HepG2 (cell line): ENCODE results near the gene SH2D5. TPM values are rescaled to one million over a fixed set of nuclear protein-coding genes. Genes with fewer than 3 reads are reported as not detected.
A peak's percentile ranks its signal among the peaks of the same experiment; 100 is the strongest.

Experiments
- HDAC1 ChIP-seq: sonication (generic); formaldehyde crosslinking; IDR thresholded peaks from 2 replicates; pipeline ENCODE4 v1.5.1; 2020; ENCODE audit warnings: mild to moderate bottlenecking, missing genetic modification reagents
- ZNF383 ChIP-seq: sonication (generic); formaldehyde crosslinking; IDR thresholded peaks from 2 replicates; pipeline ENCODE4 v1.4.0; 2020; ENCODE audit warnings: missing genetic modification reagents, mild to moderate bottlenecking, borderline replicate concordance
- polyA plus RNA-seq, 8 experiments: library from polyadenylated mRNA; depleted of rRNA in 3 of 8; stranded (reverse) in 7 of 8; unstranded in 1 of 8; fragments of >200 nt; fragmentation: Illumina TruSeq in 4 of 8; extraction: Trizol in 4 of 8; gene quantifications; 2 replicates each; pipeline versions ENCODE4 v1.2.1 to v1.2.3, GENCODE V29; 2011 to 2016; ENCODE audit warnings: low read depth in 4 of 8, missing spikeins in 1 of 8, mixed read lengths in 1 of 8; ENCODE audit not compliant: insufficient read depth in 1 of 8
- total RNA-seq, 5 experiments: library from RNA; depleted of rRNA; stranded (reverse); fragments of >200 nt; fragmentation: Illumina TruSeq; extraction: Trizol; gene quantifications; 2 replicates each; pipeline ENCODE4 v1.2.3, GENCODE V29; 2016; ENCODE audit warnings: low read depth in 1 of 5
- TF ChIP-seq, protein P1 (sequence below): sonication (generic); formaldehyde crosslinking; IDR thresholded peaks from 2 replicates; pipeline ENCODE4 v1.4.0; 2020; ENCODE audit warnings: missing genetic modification reagents
- TF ChIP-seq, protein P2 (sequence below): sonication (generic); formaldehyde crosslinking; IDR thresholded peaks from 2 replicates; pipeline ENCODE4 v1.8.0; 2022; ENCODE audit warnings: missing genetic modification reagents, mild to moderate bottlenecking, moderate library complexity, borderline replicate concordance
- TF ChIP-seq, protein P3 (sequence below): sonication (generic); formaldehyde crosslinking; IDR thresholded peaks from 2 replicates; pipeline ENCODE4 v1.5.1; 2020; ENCODE audit warnings: mild to moderate bottlenecking, missing genetic modification reagents, borderline replicate concordance
- TF ChIP-seq, protein P4 (sequence below): sonication (generic); formaldehyde crosslinking; IDR thresholded peaks from 2 replicates; pipeline ENCODE4 v1.5.0; 2020; ENCODE audit warnings: mild to moderate bottlenecking, missing genetic modification reagents, borderline replicate concordance

SH2D5 gene
- total and polyA plus RNA-seq, 2 of the 13 experiments (the other 11 are each of a cell fraction or from before 2014, with no cell fraction given), result 1.2 to 3.4 TPM

DNA sequence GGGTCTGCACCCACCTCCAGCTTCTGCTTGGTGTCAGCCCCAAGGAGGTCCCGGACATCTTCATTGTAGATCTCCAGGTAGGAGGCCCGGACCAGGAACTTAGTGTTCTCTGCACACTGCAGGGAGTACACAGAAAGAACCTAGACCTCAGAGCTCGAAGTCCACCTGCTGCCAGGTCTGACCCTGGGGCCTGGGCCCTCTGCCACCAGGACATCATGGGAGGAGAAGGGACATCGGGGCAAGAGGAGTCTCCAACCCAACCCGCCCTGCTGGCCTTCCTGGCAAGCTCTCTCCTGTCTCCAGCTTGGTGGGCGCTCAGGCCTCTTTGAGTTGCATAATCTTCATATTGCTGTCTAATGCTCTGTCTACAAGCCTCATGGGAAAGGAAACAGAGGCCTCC is 19.1 kb downstream of the SH2D5 start (continued):
- TF ChIP-seq, protein P1, sequence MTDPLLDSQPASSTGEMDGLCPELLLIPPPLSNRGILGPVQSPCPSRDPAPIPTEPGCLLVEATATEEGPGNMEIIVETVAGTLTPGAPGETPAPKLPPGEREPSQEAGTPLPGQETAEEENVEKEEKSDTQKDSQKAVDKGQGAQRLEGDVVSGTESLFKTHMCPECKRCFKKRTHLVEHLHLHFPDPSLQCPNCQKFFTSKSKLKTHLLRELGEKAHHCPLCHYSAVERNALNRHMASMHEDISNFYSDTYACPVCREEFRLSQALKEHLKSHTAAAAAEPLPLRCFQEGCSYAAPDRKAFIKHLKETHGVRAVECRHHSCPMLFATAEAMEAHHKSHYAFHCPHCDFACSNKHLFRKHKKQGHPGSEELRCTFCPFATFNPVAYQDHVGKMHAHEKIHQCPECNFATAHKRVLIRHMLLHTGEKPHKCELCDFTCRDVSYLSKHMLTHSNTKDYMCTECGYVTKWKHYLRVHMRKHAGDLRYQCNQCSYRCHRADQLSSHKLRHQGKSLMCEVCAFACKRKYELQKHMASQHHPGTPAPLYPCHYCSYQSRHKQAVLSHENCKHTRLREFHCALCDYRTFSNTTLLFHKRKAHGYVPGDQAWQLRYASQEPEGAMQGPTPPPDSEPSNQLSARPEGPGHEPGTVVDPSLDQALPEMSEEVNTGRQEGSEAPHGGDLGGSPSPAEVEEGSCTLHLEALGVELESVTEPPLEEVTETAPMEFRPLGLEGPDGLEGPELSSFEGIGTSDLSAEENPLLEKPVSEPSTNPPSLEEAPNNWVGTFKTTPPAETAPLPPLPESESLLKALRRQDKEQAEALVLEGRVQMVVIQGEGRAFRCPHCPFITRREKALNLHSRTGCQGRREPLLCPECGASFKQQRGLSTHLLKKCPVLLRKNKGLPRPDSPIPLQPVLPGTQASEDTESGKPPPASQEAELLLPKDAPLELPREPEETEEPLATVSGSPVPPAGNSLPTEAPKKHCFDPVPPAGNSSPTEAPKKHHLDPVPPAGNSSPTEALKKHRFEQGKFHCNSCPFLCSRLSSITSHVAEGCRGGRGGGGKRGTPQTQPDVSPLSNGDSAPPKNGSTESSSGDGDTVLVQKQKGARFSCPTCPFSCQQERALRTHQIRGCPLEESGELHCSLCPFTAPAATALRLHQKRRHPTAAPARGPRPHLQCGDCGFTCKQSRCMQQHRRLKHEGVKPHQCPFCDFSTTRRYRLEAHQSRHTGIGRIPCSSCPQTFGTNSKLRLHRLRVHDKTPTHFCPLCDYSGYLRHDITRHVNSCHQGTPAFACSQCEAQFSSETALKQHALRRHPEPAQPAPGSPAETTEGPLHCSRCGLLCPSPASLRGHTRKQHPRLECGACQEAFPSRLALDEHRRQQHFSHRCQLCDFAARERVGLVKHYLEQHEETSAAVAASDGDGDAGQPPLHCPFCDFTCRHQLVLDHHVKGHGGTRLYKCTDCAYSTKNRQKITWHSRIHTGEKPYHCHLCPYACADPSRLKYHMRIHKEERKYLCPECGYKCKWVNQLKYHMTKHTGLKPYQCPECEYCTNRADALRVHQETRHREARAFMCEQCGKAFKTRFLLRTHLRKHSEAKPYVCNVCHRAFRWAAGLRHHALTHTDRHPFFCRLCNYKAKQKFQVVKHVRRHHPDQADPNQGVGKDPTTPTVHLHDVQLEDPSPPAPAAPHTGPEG (CRISPR knock-in tag), result no peak
- TF ChIP-seq, protein P2, sequence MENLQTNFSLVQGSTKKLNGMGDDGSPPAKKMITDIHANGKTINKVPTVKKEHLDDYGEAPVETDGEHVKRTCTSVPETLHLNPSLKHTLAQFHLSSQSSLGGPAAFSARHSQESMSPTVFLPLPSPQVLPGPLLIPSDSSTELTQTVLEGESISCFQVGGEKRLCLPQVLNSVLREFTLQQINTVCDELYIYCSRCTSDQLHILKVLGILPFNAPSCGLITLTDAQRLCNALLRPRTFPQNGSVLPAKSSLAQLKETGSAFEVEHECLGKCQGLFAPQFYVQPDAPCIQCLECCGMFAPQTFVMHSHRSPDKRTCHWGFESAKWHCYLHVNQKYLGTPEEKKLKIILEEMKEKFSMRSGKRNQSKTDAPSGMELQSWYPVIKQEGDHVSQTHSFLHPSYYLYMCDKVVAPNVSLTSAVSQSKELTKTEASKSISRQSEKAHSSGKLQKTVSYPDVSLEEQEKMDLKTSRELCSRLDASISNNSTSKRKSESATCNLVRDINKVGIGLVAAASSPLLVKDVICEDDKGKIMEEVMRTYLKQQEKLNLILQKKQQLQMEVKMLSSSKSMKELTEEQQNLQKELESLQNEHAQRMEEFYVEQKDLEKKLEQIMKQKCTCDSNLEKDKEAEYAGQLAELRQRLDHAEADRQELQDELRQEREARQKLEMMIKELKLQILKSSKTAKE, result no peak
- no peak for TF ChIP-seq ZNF383 (CRISPR knock-in tag)
- TF ChIP-seq, protein P3, sequence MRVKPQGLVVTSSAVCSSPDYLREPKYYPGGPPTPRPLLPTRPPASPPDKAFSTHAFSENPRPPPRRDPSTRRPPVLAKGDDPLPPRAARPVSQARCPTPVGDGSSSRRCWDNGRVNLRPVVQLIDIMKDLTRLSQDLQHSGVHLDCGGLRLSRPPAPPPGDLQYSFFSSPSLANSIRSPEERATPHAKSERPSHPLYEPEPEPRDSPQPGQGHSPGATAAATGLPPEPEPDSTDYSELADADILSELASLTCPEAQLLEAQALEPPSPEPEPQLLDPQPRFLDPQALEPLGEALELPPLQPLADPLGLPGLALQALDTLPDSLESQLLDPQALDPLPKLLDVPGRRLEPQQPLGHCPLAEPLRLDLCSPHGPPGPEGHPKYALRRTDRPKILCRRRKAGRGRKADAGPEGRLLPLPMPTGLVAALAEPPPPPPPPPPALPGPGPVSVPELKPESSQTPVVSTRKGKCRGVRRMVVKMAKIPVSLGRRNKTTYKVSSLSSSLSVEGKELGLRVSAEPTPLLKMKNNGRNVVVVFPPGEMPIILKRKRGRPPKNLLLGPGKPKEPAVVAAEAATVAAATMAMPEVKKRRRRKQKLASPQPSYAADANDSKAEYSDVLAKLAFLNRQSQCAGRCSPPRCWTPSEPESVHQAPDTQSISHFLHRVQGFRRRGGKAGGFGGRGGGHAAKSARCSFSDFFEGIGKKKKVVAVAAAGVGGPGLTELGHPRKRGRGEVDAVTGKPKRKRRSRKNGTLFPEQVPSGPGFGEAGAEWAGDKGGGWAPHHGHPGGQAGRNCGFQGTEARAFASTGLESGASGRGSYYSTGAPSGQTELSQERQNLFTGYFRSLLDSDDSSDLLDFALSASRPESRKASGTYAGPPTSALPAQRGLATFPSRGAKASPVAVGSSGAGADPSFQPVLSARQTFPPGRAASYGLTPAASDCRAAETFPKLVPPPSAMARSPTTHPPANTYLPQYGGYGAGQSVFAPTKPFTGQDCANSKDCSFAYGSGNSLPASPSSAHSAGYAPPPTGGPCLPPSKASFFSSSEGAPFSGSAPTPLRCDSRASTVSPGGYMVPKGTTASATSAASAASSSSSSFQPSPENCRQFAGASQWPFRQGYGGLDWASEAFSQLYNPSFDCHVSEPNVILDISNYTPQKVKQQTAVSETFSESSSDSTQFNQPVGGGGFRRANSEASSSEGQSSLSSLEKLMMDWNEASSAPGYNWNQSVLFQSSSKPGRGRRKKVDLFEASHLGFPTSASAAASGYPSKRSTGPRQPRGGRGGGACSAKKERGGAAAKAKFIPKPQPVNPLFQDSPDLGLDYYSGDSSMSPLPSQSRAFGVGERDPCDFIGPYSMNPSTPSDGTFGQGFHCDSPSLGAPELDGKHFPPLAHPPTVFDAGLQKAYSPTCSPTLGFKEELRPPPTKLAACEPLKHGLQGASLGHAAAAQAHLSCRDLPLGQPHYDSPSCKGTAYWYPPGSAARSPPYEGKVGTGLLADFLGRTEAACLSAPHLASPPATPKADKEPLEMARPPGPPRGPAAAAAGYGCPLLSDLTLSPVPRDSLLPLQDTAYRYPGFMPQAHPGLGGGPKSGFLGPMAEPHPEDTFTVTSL (CRISPR knock-in tag), result 0 out of 2 replicates have a peak, but pooled peaks have one; percentile 20
- TF ChIP-seq, protein P4, sequence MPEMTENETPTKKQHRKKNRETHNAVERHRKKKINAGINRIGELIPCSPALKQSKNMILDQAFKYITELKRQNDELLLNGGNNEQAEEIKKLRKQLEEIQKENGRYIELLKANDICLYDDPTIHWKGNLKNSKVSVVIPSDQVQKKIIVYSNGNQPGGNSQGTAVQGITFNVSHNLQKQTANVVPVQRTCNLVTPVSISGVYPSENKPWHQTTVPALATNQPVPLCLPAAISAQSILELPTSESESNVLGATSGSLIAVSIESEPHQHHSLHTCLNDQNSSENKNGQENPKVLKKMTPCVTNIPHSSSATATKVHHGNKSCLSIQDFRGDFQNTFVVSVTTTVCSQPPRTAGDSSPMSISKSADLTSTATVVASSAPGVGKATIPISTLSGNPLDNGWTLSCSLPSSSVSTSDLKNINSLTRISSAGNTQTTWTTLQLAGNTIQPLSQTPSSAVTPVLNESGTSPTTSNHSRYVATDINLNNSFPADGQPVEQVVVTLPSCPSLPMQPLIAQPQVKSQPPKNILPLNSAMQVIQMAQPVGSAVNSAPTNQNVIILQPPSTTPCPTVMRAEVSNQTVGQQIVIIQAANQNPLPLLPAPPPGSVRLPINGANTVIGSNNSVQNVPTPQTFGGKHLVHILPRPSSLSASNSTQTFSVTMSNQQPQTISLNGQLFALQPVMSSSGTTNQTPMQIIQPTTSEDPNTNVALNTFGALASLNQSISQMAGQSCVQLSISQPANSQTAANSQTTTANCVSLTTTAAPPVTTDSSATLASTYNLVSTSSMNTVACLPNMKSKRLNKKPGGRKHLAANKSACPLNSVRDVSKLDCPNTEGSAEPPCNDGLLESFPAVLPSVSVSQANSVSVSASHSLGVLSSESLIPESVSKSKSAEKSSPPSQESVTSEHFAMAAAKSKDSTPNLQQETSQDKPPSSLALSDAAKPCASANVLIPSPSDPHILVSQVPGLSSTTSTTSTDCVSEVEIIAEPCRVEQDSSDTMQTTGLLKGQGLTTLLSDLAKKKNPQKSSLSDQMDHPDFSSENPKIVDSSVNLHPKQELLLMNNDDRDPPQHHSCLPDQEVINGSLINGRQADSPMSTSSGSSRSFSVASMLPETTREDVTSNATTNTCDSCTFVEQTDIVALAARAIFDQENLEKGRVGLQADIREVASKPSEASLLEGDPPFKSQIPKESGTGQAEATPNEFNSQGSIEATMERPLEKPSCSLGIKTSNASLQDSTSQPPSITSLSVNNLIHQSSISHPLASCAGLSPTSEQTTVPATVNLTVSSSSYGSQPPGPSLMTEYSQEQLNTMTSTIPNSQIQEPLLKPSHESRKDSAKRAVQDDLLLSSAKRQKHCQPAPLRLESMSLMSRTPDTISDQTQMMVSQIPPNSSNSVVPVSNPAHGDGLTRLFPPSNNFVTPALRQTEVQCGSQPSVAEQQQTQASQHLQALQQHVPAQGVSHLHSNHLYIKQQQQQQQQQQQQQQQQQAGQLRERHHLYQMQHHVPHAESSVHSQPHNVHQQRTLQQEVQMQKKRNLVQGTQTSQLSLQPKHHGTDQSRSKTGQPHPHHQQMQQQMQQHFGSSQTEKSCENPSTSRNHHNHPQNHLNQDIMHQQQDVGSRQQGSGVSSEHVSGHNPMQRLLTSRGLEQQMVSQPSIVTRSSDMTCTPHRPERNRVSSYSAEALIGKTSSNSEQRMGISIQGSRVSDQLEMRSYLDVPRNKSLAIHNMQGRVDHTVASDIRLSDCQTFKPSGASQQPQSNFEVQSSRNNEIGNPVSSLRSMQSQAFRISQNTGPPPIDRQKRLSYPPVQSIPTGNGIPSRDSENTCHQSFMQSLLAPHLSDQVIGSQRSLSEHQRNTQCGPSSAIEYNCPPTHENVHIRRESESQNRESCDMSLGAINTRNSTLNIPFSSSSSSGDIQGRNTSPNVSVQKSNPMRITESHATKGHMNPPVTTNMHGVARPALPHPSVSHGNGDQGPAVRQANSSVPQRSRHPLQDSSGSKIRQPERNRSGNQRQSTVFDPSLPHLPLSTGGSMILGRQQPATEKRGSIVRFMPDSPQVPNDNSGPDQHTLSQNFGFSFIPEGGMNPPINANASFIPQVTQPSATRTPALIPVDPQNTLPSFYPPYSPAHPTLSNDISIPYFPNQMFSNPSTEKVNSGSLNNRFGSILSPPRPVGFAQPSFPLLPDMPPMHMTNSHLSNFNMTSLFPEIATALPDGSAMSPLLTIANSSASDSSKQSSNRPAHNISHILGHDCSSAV (CRISPR knock-in tag), result no peak
- TF ChIP-seq HDAC1 (CRISPR knock-in tag), result 0 out of 2 replicates have a peak, but pooled peaks have one; percentile 51
